C4-2B (cell line): Measurements from ENCODE around the gene B4GALNT3.

Experiments used
- H3K27ac ChIP-seq: fragments of 450-650 bp; 2 replicates; pipeline ENCODE4 v1.5.1; 2017
- ZFX ChIP-seq: fragments of 450-650 bp; IDR thresholded peaks from 2 replicates; pipeline ENCODE4 v1.6.1; 2017
- TF ChIP-seq, protein P1 (sequence below): fragments of 450-650 bp; conservative IDR thresholded peaks from 2 replicates; pipeline ENCODE4 v1.5.1; 2017; ENCODE audit warnings: mild to moderate bottlenecking

The B4GALNT3 gene

DNA sequence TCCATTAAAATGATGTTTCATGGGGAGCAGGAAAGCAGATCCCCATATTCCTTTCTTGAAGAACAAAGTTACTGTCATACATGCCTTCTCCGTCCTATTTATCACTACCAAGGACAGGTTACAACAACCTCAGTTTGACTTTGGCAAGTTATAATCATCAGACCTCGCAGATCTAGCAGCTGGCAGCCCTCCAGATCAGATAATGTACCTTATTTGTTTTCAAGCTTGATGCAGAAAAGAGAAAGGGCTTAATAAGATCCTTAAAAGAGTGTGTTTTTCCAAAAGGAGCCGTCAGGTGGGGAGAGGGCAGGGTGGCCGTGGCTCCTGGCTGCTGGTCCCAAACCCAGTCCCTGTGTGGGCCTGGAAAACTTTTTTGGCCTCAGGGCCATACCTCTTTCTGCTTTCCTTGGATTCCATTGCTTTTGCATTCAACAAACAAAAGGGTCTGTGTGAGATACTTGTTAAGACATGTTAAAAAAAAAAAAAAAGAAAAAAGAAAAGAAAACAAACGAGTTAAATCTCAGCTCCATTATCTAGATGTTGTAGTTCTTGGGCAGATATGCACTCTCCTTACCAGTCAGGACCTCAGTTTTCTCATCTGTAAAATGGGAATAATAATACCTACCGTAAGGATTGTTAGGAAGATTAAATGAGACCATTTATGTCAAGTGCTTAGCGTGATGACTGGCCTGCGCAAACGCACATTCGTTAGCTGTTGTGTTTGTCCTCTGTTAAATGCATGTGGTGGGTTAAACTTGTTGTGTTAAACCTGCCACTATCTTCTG lies 64.6 kb downstream of the B4GALNT3 start:
- TF ChIP-seq, protein P1, sequence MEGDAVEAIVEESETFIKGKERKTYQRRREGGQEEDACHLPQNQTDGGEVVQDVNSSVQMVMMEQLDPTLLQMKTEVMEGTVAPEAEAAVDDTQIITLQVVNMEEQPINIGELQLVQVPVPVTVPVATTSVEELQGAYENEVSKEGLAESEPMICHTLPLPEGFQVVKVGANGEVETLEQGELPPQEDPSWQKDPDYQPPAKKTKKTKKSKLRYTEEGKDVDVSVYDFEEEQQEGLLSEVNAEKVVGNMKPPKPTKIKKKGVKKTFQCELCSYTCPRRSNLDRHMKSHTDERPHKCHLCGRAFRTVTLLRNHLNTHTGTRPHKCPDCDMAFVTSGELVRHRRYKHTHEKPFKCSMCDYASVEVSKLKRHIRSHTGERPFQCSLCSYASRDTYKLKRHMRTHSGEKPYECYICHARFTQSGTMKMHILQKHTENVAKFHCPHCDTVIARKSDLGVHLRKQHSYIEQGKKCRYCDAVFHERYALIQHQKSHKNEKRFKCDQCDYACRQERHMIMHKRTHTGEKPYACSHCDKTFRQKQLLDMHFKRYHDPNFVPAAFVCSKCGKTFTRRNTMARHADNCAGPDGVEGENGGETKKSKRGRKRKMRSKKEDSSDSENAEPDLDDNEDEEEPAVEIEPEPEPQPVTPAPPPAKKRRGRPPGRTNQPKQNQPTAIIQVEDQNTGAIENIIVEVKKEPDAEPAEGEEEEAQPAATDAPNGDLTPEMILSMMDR, result no peak
- no peak for TF ChIP-seq ZFX
- no peak overlapping the region; the same call in 1 of the 2 replicates for H3K27ac ChIP-seq

DNA sequence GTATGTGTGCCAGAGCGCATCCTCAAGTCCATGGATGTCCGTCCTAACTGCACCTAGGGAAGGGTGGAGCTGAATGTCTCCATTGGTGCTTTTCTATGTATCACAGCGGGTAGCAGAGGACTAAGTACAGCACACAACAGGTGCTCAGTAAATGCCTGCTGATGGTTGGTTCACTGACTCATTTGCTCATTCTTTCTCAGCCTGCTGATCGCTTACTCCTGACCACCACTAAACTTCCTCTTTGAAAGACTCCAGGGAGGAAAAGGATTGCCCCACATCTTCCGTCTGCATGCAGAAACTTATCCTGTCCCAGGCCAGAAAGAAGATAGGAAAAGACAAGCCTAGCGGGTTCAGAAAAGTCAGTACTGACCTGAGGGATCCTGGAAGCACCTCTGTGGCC lies 66.3 kb downstream of the B4GALNT3 start:
- TF ChIP-seq, protein P1, result no peak
- no peak for TF ChIP-seq ZFX
- H3K27ac ChIP-seq, result no peak overlapping the region

DNA sequence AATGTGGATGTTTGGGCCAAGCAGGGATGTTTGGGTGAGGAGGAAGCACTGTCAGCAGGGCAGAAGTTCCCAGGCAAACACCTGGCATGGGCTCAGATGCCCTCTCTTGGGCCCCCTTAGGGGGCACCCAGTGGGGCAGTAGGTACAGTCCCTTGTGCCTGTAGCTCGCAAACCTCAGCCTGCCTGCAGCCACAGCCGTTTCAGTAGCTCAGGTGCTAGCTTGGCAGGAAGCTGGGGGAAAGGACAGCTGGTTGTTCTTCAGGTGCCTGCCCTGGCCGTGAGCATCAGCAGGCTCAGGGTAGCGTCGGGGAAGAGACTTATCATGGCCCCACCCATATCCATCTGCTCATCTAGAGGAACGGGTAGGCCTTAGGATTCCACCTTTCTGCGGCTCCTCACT lies 67.5 kb downstream of the B4GALNT3 start:
- no peak for TF ChIP-seq ZFX
- TF ChIP-seq, protein P1, result no peak
- no peak overlapping the region for H3K27ac ChIP-seq

DNA sequence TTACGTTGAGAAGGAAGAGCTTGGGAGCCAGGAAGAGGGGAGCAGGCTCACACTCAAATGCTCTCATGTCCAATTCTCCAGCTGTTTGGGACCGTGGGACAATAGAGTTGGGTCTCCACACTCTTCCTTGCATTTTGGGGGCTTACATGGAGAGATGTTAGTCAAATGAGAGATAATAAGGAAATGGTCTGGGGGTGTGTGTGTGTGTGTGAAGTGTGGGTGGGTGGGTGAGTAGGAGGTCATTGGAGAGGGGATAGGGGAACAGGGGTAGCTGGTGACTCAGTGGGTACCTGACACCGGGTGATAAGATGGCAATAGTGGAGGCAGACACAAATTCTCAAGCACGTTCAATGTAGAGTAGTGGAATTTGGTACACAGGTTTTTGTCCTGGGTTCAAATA lies 68.0 kb downstream of the B4GALNT3 start:
- no peak overlapping the region for H3K27ac ChIP-seq
- TF ChIP-seq, protein P1, result no peak
- TF ChIP-seq ZFX, result no peak

DNA sequence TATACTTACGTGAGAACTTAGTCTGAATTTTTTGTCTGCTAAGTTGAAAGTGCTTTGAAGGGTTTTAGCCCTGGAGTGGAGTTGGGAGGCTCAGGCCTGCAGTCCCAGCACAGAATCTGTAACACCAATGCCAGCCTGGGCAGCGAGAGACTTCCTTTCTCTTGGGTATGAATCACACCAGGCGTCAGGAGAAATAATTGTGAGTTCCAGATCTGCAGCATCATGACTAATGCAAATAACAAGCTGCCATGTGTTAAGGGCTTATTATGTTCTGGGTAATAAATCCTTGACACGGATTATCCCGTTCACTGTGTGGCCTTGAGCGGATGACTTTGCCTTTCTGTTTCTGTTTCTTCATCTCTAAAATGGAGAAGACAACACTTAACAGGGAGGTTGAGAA lies 70.6 kb downstream of the B4GALNT3 start:
- no peak overlapping the region for H3K27ac ChIP-seq
- TF ChIP-seq, protein P1, result no peak
- TF ChIP-seq ZFX, result no peak

DNA sequence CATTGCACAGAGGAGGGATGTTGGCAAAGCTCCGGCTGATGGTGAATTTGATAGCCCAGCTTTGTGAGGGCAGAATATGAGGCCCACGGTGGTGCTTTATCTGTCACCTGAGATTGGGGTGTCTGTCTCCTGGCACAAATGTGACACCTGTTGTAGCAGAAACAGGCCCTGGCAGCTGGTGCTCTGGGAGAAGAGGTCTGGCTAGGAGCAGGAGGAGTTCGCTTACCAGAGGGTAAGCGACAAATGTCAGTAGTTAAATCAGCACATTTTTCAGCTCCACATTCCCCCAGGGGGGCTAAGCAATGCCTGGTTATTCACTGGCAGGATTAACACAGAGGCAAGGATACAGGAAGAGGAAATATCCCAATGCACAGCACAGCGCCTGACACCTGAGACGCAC lies 71.1 kb downstream of the B4GALNT3 start:
- TF ChIP-seq, protein P1, result no peak
- TF ChIP-seq ZFX, result no peak
- no peak overlapping the region for H3K27ac ChIP-seq

DNA sequence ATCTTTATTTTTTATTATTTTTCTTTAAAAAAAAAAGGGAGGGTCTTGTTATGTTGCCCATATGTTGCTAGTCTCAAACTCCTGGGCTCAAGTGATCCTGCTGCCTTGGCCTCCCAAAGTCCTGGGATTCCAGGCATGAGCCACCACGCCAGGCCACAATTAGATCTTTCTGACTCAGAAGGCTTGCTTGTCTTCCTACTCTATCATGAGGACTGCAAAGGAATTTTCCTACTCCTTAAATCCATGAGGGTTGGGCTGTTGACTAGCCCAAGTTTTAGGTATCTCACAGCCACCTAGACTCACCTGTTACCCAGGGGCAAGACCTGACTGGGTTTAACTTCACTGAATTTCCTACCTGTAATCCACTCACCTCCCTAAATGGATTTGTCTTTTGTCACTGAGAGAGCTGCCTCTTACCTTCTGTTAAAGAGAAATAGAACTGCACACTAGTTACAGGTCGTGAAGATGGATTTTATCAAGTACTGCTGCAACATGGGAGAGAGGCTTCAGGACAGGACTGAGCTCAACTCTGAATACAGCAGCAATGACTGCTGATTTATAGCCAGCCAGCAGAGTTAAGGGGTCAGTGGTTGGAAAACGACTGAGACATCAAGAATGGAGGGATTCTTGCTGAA lies 72.3 kb downstream of the B4GALNT3 start:
- H3K27ac ChIP-seq, result no peak overlapping the region
- no peak for TF ChIP-seq ZFX
- TF ChIP-seq, protein P1, result no peak
